GM13977 (cell line): ENCODE measurements around the gene MCU.

ENCODE experiments used
- DNase-seq: peaks from one replicate; pipeline ENCODE4 v3.0.0; 2012; ENCODE audit warnings: low spot score
- CTCF ChIP-seq: IDR thresholded peaks from 2 replicates; pipeline ENCODE4 v1.5.1; 2012; ENCODE audit warnings: mild to moderate bottlenecking, control low read depth; ENCODE audit not compliant: insufficient read depth; ENCODE audit errors: extremely low read depth, missing control alignments
- in situ Hi-C: fragments of 300-500 bp; cut with MboI; formaldehyde crosslinking; loops from one replicate; pipeline ENCODE4 v1.12.0; 2022; ENCODE audit warnings: low sequenced_read_pairs, low pct_unique_long_range_greater_than_20kb, mixed read lengths, inconsistent platforms; ENCODE audit not compliant: unreplicated experiment

The MCU gene

GRCh38 chr10:72812753-72813430 is 120.9 kb downstream of the MCU start:
- DNase-seq, result no peak
- TF ChIP-seq CTCF, result no peak
- in situ Hi-C loops, result no loop called here

GRCh38 chr10:72814099-72814790 is 122.3 kb downstream of the MCU start:
- in situ Hi-C loops, result no loop called here
- TF ChIP-seq CTCF, result no peak
- no peak for DNase-seq

- DNase-seq, result no peak
- no peak for TF ChIP-seq CTCF
- in situ Hi-C loops, result no loop called here
Observed at GRCh38 chr10:72816565-72816964, 124.6 kb downstream of the MCU start.

- TF ChIP-seq CTCF, result no peak
- in situ Hi-C loops, result no loop called here
- DNase-seq, result no peak
Observed at GRCh38 chr10:72818076-72818475, 126.1 kb downstream of the MCU start.

GRCh38 chr10:72819053-72819452 is 127.1 kb downstream of the MCU start:
- DNase-seq, result no peak
- in situ Hi-C loops, result no loop called here
- no peak for TF ChIP-seq CTCF

- in situ Hi-C loops, result no loop called here
- no peak for TF ChIP-seq CTCF
- DNase-seq, result no peak
Observed at GRCh38 chr10:72821606-72822005, 129.7 kb downstream of the MCU start.
